ENCODE measurements around the gene THBS1.

GRCh38 chr15:39589193-39589814 lies 8.4 kb downstream of the THBS1 start:
- TF ChIP-seq EZH2 (IDR thresholded peaks at IDR 0.05; ENCODE audit: borderline replicate concordance) (no peak), EZH2phosphoT487 (IDR thresholded peaks at IDR 0.05; ENCODE audit: low read depth, severe bottlenecking, unreplicated experiment) (no peak)
- TF ChIP-seq, protein P1, sequence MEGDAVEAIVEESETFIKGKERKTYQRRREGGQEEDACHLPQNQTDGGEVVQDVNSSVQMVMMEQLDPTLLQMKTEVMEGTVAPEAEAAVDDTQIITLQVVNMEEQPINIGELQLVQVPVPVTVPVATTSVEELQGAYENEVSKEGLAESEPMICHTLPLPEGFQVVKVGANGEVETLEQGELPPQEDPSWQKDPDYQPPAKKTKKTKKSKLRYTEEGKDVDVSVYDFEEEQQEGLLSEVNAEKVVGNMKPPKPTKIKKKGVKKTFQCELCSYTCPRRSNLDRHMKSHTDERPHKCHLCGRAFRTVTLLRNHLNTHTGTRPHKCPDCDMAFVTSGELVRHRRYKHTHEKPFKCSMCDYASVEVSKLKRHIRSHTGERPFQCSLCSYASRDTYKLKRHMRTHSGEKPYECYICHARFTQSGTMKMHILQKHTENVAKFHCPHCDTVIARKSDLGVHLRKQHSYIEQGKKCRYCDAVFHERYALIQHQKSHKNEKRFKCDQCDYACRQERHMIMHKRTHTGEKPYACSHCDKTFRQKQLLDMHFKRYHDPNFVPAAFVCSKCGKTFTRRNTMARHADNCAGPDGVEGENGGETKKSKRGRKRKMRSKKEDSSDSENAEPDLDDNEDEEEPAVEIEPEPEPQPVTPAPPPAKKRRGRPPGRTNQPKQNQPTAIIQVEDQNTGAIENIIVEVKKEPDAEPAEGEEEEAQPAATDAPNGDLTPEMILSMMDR (IDR thresholded peaks at IDR 0.05; ENCODE audit: poor library complexity), result no peak
